Left ventricle myocardium inferior (tissue), 1 donor: ENCODE results near the gene PLCH1. TPM values are rescaled to one million over a fixed set of nuclear protein-coding genes. Genes with fewer than 3 reads are reported as not detected.

ENCODE experiments used
- DNase-seq: peaks from one replicate; pipeline ENCODE4 v3.0.0-alpha.2; 2020
- H3K27ac ChIP-seq: fragments of 200-600 bp; replicated peaks from 2 replicates; pipeline ENCODE4 v1.8.0; 2021
- H3K27me3 ChIP-seq: fragments of 200-600 bp; 2 replicates; pipeline ENCODE4 v1.8.0; 2021; ENCODE audit warnings: low read depth
- H3K36me3 ChIP-seq: fragments of 200-600 bp; 2 replicates; pipeline ENCODE4 v1.8.0; 2021
- H3K4me1 ChIP-seq: fragments of 200-600 bp; 2 replicates; pipeline ENCODE4 v1.8.0; 2021
- H3K4me3 ChIP-seq: fragments of 200-600 bp; 2 replicates; pipeline ENCODE4 v1.8.0; 2021; ENCODE audit warnings: mild to moderate bottlenecking, moderate library complexity
- H3K9me3 ChIP-seq: fragments of 200-600 bp; replicated peaks from 2 replicates; pipeline ENCODE4 v1.8.0; 2021
- intact Hi-C: fragments of 100-400 bp; cut with micrococcal nuclease; formaldehyde crosslinking; loops from one replicate; pipeline ENCODE4 v1.11.0; 2022
- total RNA-seq: library from RNA; stranded (reverse); fragmentation: NEBNext Ultra II Directional; extraction: Animal tissue kit (Norgen Biotek cat#: 25700); gene quantifications from one replicate; pipeline ENCODE4 v1.2.1, GENCODE V29; 2021
- TF ChIP-seq, protein P1 (sequence below): fragments of 200-600 bp; IDR thresholded peaks from 2 replicates; pipeline ENCODE4 v1.8.0; 2021; ENCODE audit warnings: antibody characterized with exemption, mild to moderate bottlenecking, borderline replicate concordance
- donor health status: DM: no; HTN: yes; CAD: no; lungs with severe emphysema.

Gene PLCH1
- total RNA-seq, 1 donor from 2014 or later: 0.85 TPM

DNA sequence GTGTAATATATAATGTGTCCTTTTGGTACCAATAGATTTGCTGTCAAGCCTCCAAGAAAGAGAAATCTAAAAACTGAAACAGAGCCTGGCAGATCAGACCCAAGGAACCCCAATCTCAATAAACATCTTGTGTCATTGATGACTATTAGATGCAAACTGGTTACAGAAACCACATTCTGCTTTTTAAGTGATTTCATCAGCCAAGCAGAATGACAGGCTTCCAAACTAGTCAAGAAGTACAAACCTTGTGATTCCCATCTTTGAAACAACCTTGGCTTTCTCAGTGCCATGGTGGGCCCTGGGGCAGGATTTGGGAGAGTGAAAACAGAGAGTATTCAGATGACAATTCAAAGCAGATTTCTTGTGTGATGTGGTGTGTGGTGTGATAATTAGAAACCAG is 405.8 kb downstream of the PLCH1 start:
- Histone ChIP-seq H3K4me1 (peaks cover 7% of the 10 kb centered on the region), H3K27ac (no peak overlapping the region), H3K9me3 (no peaks in the 10 kb centered on the region), H3K27me3 (no peaks in the 10 kb centered on the region), H3K4me3 (no peak overlapping the region), H3K36me3 (no peaks in the 10 kb centered on the region)
- DNase-seq: no peak
- TF ChIP-seq, protein P1, sequence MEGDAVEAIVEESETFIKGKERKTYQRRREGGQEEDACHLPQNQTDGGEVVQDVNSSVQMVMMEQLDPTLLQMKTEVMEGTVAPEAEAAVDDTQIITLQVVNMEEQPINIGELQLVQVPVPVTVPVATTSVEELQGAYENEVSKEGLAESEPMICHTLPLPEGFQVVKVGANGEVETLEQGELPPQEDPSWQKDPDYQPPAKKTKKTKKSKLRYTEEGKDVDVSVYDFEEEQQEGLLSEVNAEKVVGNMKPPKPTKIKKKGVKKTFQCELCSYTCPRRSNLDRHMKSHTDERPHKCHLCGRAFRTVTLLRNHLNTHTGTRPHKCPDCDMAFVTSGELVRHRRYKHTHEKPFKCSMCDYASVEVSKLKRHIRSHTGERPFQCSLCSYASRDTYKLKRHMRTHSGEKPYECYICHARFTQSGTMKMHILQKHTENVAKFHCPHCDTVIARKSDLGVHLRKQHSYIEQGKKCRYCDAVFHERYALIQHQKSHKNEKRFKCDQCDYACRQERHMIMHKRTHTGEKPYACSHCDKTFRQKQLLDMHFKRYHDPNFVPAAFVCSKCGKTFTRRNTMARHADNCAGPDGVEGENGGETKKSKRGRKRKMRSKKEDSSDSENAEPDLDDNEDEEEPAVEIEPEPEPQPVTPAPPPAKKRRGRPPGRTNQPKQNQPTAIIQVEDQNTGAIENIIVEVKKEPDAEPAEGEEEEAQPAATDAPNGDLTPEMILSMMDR: no peak
- intact Hi-C loops: no loop called here

DNA sequence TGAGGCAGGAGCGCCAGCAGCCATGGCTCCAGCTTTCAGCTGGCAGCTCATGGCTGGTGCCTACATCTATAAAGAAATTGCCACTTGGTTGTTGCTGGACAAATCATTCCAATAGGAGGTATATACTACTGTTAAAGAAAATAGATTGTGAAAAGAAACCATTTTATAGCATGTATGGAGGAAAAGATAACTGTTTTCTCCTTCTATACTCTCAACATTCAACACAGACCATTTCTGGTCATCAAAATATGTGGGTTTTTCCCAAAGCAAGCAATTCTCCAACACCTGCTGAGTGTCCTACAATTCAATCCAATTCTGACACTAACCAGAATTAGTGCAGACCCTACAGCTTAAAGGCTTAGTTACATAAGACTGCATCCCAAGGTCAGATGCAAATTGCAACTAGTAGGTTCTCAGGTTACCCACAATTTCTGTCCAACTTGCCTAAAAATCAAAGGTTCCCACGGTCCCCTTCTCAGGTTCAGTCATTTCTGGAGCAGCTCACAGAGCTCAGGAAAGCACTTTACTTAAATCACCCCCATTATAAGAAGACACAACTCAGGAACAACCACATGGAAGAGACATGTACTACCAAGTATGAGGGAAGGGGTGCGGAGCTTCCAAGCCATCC is 409.0 kb downstream of the PLCH1 start:
- H3K9me3 ChIP-seq: no peaks in the 10 kb centered on the region
- no peak overlapping the region for H3K27ac ChIP-seq
- intact Hi-C loops: no loop called here
- no peak for DNase-seq
- H3K27me3 ChIP-seq: no peaks in the 10 kb centered on the region
- no peaks in the 10 kb centered on the region for H3K36me3 ChIP-seq
- TF ChIP-seq, protein P1: no peak
- no peak overlapping the region for H3K4me3 ChIP-seq
- H3K4me1 ChIP-seq: peaks cover 7% of the 10 kb centered on the region

DNA sequence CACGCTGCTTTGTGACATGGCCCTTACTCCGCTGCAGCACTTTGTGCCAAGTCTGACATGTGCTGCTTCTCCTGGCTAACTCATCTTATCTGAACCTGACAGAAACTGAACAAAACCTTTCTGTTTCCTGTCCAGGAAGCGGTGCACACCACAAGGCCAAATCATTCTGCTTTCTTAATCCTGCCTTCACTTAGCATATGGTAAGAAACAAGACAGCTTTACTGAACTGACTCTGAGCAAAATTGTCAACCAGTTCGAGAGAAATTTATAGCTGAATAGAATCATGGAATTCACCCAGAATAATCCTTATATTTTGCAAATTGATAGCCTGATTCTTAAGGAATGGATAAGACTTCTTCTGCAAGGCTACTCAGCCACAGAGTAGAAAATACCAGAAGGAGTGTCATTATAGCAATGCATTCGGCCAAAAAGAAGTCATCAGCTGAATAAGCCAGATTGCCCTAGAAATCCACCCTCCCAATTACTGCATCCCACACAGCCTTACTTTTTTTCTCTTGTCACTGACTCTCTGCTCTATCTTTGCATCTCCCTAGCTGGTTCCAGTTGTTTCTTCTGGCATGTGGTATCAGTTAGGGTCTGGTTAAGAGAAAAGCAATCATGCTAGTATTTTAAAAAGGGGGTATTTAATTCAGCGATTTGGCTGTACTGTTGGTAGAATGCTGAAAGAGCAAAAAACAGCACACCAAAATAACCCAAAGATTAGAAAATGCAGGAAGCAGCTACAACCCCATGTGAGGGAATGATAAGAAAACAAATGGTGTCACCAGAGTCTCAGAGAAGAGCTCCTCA is 409.8 kb downstream of the PLCH1 start:
- Histone ChIP-seq H3K27ac (no peak overlapping the region), H3K36me3 (no peaks in the 10 kb centered on the region)
- intact Hi-C loops: no loop called here

DNA sequence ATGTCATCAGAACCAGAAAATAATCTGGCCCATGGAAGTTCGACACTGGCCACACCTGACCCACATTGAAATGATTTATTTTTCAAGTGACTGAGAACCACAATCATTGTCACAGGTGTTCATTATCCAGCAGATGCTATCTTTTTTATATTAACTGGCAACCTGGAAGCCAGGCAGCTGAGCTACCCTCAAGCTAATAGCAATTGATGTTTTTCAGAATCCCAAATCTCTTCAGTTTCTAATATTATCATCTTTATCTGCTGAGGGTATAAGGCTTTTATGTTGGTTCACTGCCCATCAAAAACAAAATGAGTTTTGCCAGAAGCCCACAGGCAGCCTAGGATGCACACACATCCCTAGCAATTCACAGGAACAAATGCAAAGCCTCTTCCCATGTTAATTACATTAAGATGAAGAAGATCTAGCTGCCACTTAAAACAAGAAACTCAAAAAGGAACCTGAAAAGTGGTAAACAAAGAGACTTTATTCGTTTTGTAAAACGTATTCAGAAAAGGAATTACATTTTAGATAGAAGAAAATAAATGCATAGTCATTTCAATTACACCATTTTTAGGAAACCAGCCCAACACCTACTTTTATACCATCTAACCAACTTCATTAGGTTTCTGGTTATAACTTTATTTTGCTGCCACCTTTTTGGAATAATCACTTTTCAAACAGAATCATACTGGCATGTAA is 410.5 kb downstream of the PLCH1 start:
- Histone ChIP-seq H3K4me3 (no peak overlapping the region), H3K27me3 (no peaks in the 10 kb centered on the region), H3K27ac (no peak overlapping the region), H3K9me3 (no peaks in the 10 kb centered on the region), H3K4me1 (peaks cover 7% of the 10 kb centered on the region), H3K36me3 (no peaks in the 10 kb centered on the region)
- intact Hi-C loops: no loop called here
- TF ChIP-seq, protein P1: no peak
- no peak for DNase-seq

More for the DNA sequence above, 409.8 kb downstream of the PLCH1 start:
- Histone ChIP-seq H3K27me3 (no peaks in the 10 kb centered on the region), H3K9me3 (no peaks in the 10 kb centered on the region), H3K4me1 (peaks cover 7% of the 10 kb centered on the region), H3K4me3 (no peak overlapping the region)
- TF ChIP-seq, protein P1: no peak
- no peak for DNase-seq

DNA sequence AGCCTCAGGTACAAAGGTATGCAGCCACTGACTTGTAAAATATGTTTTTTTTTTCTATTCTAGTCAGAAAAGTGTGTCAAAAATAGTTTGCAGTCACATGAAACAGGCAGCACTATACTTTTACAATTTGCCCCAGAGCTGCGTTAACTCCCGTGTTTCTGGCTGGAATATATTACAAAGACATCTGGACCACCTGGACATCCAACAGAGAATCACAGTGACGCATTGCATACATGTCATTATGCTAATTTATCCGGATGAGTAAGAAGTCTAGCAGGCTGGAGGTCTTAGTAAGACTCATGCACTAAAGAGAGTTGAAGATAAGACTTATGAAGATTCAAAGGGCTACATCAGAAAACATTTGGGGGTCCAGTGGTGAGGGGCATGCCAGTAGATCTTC is 412.2 kb downstream of the PLCH1 start:
- no peaks in the 10 kb centered on the region for H3K9me3 ChIP-seq
- H3K27ac ChIP-seq: no peak overlapping the region
- no peaks in the 10 kb centered on the region for H3K27me3 ChIP-seq
- TF ChIP-seq, protein P1: no peak
- H3K36me3 ChIP-seq: no peaks in the 10 kb centered on the region
- peaks cover 7% of the 10 kb centered on the region for H3K4me1 ChIP-seq
- intact Hi-C loops: no loop called here
- no peak for DNase-seq
- H3K4me3 ChIP-seq: no peak overlapping the region
